ENCODE data around the gene CAMTA1. TPM values are rescaled to one million over a fixed set of nuclear protein-coding genes. Genes with fewer than 3 reads are reported as not detected.

CAMTA1 gene
- total RNA-seq, 1 donor from 2014 or later = 69.9 TPM

GRCh38 chr1:7751174-7751573 is 965.9 kb downstream of the CAMTA1 start:
- DNase-seq = no peak
- Mint-ChIP-seq H3K27me3 (peaks cover 13% of the 10 kb centered on the region), H3K4me3 (no peak overlapping the region), H3K27ac (no peak overlapping the region), H3K9me3 (no peaks in the 10 kb centered on the region), H3K36me3 (ENCODE audit: low read depth) (no peaks in the 10 kb centered on the region), H3K4me1 (peaks cover 6% of the 10 kb centered on the region)
- intact Hi-C loops (cut with micrococcal nuclease) = loop anchor here (5.0 kb wide), 1 partner anchor 69 kb away; no protein-coding TSS in a partner anchor

GRCh38 chr1:7752512-7753417 is 967.5 kb downstream of the CAMTA1 start:
- H3K9me3 Mint-ChIP-seq = no peaks in the 10 kb centered on the region
- peaks cover 6% of the 10 kb centered on the region for H3K4me1 Mint-ChIP-seq
- no peak overlapping the region for H3K27ac Mint-ChIP-seq

GRCh38 chr1:7753641-7754040 is 968.4 kb downstream of the CAMTA1 start:
- Mint-ChIP-seq H3K36me3 (ENCODE audit: low read depth) (no peaks in the 10 kb centered on the region), H3K27ac (no peak overlapping the region), H3K27me3 (peaks cover 20% of the 10 kb centered on the region), H3K4me1 (peaks cover 6% of the 10 kb centered on the region), H3K9me3 (no peaks in the 10 kb centered on the region), H3K4me3 (no peak overlapping the region)
- no peak for DNase-seq
- intact Hi-C loops (cut with micrococcal nuclease) = loop anchor here (1.0 to 5.0 kb wide), 2 partner anchors 71 to 86 kb away; no protein-coding TSS in a partner anchor

More at GRCh38 chr1:7752512-7753417, 967.5 kb downstream of the CAMTA1 start:
- DNase-seq = peak; percentile 78
- Mint-ChIP-seq H3K27me3 (peaks cover 14% of the 10 kb centered on the region), H3K36me3 (ENCODE audit: low read depth) (no peaks in the 10 kb centered on the region), H3K4me3 (peak overlapping the region; percentile 22)
- intact Hi-C loops (cut with micrococcal nuclease) = loop anchor here (1.0 to 5.0 kb wide), 2 partner anchors 70 to 85 kb away; no protein-coding TSS in a partner anchor

- Mint-ChIP-seq H3K4me1 (peaks cover 6% of the 10 kb centered on the region), H3K4me3 (no peak overlapping the region), H3K36me3 (ENCODE audit: low read depth) (no peaks in the 10 kb centered on the region), H3K9me3 (no peaks in the 10 kb centered on the region), H3K27ac (no peak overlapping the region), H3K27me3 (peaks cover 20% of the 10 kb centered on the region)
- no peak for DNase-seq
- intact Hi-C loops (cut with micrococcal nuclease) = loop anchor here (5.0 kb wide), 1 partner anchor 72 kb away; no protein-coding TSS in a partner anchor
Measured at GRCh38 chr1:7754234-7754633, 969.0 kb downstream of the CAMTA1 start.

- Mint-ChIP-seq H3K9me3 (no peaks in the 10 kb centered on the region), H3K36me3 (ENCODE audit: low read depth) (no peaks in the 10 kb centered on the region)
Measured at GRCh38 chr1:7755448-7755847, 970.2 kb downstream of the CAMTA1 start.

GRCh38 chr1:7760245-7760644 is 975.0 kb downstream of the CAMTA1 start:
- H3K27ac Mint-ChIP-seq = no peak overlapping the region
- no peaks in the 10 kb centered on the region for H3K4me1 Mint-ChIP-seq
- intact Hi-C loops (cut with micrococcal nuclease) = no loop called here
- no peak for DNase-seq
- no peaks in the 10 kb centered on the region for H3K36me3 Mint-ChIP-seq (ENCODE audit: low read depth)
- H3K27me3 Mint-ChIP-seq = peaks cover 29% of the 10 kb centered on the region
- no peak overlapping the region for H3K4me3 Mint-ChIP-seq
- H3K9me3 Mint-ChIP-seq = no peaks in the 10 kb centered on the region

More at GRCh38 chr1:7755448-7755847, 970.2 kb downstream of the CAMTA1 start:
- no peak overlapping the region for H3K4me3 Mint-ChIP-seq
- intact Hi-C loops (cut with micrococcal nuclease) = no loop called here
- H3K4me1 Mint-ChIP-seq = peaks cover 6% of the 10 kb centered on the region
- peaks cover 23% of the 10 kb centered on the region for H3K27me3 Mint-ChIP-seq
- no peak overlapping the region for H3K27ac Mint-ChIP-seq
- DNase-seq = no peak

GRCh38 chr1:7761103-7761502 is 975.8 kb downstream of the CAMTA1 start:
- no peak overlapping the region for H3K27ac Mint-ChIP-seq
- H3K36me3 Mint-ChIP-seq (ENCODE audit: low read depth) = no peaks in the 10 kb centered on the region
- no peak overlapping the region for H3K4me3 Mint-ChIP-seq
- no peaks in the 10 kb centered on the region for H3K4me1 Mint-ChIP-seq
- H3K9me3 Mint-ChIP-seq = no peaks in the 10 kb centered on the region
- DNase-seq = no peak
- peaks cover 31% of the 10 kb centered on the region for H3K27me3 Mint-ChIP-seq
- intact Hi-C loops (cut with micrococcal nuclease) = no loop called here

- Mint-ChIP-seq H3K4me3 (no peak overlapping the region), H3K9me3 (no peaks in the 10 kb centered on the region), H3K27me3 (peaks cover 42% of the 10 kb centered on the region), H3K36me3 (ENCODE audit: low read depth) (peaks cover under 1% of the 10 kb centered on the region), H3K27ac (no peak overlapping the region), H3K4me1 (peaks cover 10% of the 10 kb centered on the region)
- intact Hi-C loops (cut with micrococcal nuclease) = no loop called here
- DNase-seq = no peak
Measured at GRCh38 chr1:7767176-7767575, 981.9 kb downstream of the CAMTA1 start.

GRCh38 chr1:7768583-7768982 is 983.3 kb downstream of the CAMTA1 start:
- H3K4me1 Mint-ChIP-seq = peaks cover 21% of the 10 kb centered on the region
- H3K4me3 Mint-ChIP-seq = no peak overlapping the region
- H3K27ac Mint-ChIP-seq = no peak overlapping the region
- H3K27me3 Mint-ChIP-seq = peaks cover 35% of the 10 kb centered on the region
- no peaks in the 10 kb centered on the region for H3K9me3 Mint-ChIP-seq
- intact Hi-C loops (cut with micrococcal nuclease) = no loop called here
- H3K36me3 Mint-ChIP-seq (ENCODE audit: low read depth) = peaks cover 11% of the 10 kb centered on the region
- no peak for DNase-seq

- Mint-ChIP-seq H3K36me3 (ENCODE audit: low read depth) (peaks cover 16% of the 10 kb centered on the region), H3K4me3 (peak overlapping the region; percentile 24), H3K27me3 (peaks cover 33% of the 10 kb centered on the region), H3K27ac (no peak overlapping the region), H3K9me3 (no peaks in the 10 kb centered on the region), H3K4me1 (peaks cover 24% of the 10 kb centered on the region)
- DNase-seq = no peak
- intact Hi-C loops (cut with micrococcal nuclease) = no loop called here
Measured at GRCh38 chr1:7769673-7770412, 984.6 kb downstream of the CAMTA1 start.

GRCh38 chr1:7770669-7770996 is 985.4 kb downstream of the CAMTA1 start:
- intact Hi-C loops (cut with micrococcal nuclease) = no loop called here
- H3K4me3 Mint-ChIP-seq = peak overlapping the region; percentile 90
- peak overlapping the region; percentile 80 for H3K27ac Mint-ChIP-seq

GRCh38 chr1:7770997-7771822 is 986.0 kb downstream of the CAMTA1 start, which contains the start of gene VAMP3:
Gene VAMP3 (plus strand): TSS chr1:7771296. CDS start chr1:7771384, 88 bp downstream.
- Mint-ChIP-seq H3K36me3 (ENCODE audit: low read depth) (peaks cover 19% of the 10 kb centered on the region), H3K4me3 (peak within 1 kb of the TSS; percentile 90), H3K4me1 (peaks cover 25% of the 10 kb centered on the region), H3K9me3 (no peaks in the 10 kb centered on the region), H3K27ac (peak within 1 kb of the TSS; percentile 80), H3K27me3 (peaks cover 26% of the 10 kb centered on the region)
- DNase-seq = peak; percentile 94
- intact Hi-C loops (cut with micrococcal nuclease) = loop anchor here (1.0 kb wide), 1 partner anchor 12 kb away; no protein-coding TSS in a partner anchor

More at GRCh38 chr1:7770669-7770996, 985.4 kb downstream of the CAMTA1 start:
- peaks cover 28% of the 10 kb centered on the region for H3K27me3 Mint-ChIP-seq
- no peaks in the 10 kb centered on the region for H3K9me3 Mint-ChIP-seq
- H3K4me1 Mint-ChIP-seq = peaks cover 25% of the 10 kb centered on the region
- no peak for DNase-seq
- peaks cover 19% of the 10 kb centered on the region for H3K36me3 Mint-ChIP-seq (ENCODE audit: low read depth)

- H3K36me3 Mint-ChIP-seq (ENCODE audit: low read depth) = peaks cover 23% of the 10 kb centered on the region
- no peak for DNase-seq
- H3K27me3 Mint-ChIP-seq = peaks cover 21% of the 10 kb centered on the region
- H3K27ac Mint-ChIP-seq = peak overlapping the region; percentile 80
- no peaks in the 10 kb centered on the region for H3K9me3 Mint-ChIP-seq
- H3K4me3 Mint-ChIP-seq = peak overlapping the region; percentile 90
- intact Hi-C loops (cut with micrococcal nuclease) = loop anchor here (1.0 kb wide), 1 partner anchor 11 kb away; no protein-coding TSS in a partner anchor
- H3K4me1 Mint-ChIP-seq = peaks cover 25% of the 10 kb centered on the region
Measured at GRCh38 chr1:7771823-7772299, 986.6 kb downstream of the CAMTA1 start.
